Body of pancreas (tissue), 4 donors: ENCODE data around the gene RRN3. TPM values are rescaled to one million over a fixed set of nuclear protein-coding genes. Genes with fewer than 3 reads are reported as not detected.
"Not testable (repeated sequence)": the region's sequence is repeated elsewhere in the genome, so short reads cannot be mapped to it uniquely, and the experiment has no call there.

Experiments used
- ATAC-seq: fragments of 150-250 bp; one replicate; pipeline ENCODE4 v1.9.1; 2016
- DNase-seq, 4 donors: peaks; one replicate each; pipeline ENCODE4 v3.0.0-alpha.2; 2019
- H3K27ac ChIP-seq, 4 donors: fragments of 200-600 bp; sonication (generic); 1 replicate in 3 of 4; 2 replicates in 1 of 4; pipeline versions ENCODE4 v1.5.1 to v1.6.1; 2016 to 2019; ENCODE audit warnings: mild to moderate bottlenecking in 1 of 4, mixed read lengths in 1 of 4, moderate library complexity in 1 of 4
- H3K27me3 ChIP-seq, 2 donors: fragments of 200-600 bp; sonication (generic); one replicate each; pipeline ENCODE4 v1.6.0; 2016; ENCODE audit warnings: mild to moderate bottlenecking in 1 of 2
- H3K36me3 ChIP-seq, 2 donors: fragments of 200-600 bp; sonication (generic); replicated peaks in 1 of 2; 2 replicates each; pipeline ENCODE4 v1.5.1; 2016; ENCODE audit warnings: low read depth in 2 of 2; ENCODE audit not compliant: insufficient read depth in 1 of 2
- H3K4me1 ChIP-seq: fragments of 200-600 bp; sonication (generic); one replicate; pipeline ENCODE4 v1.6.0; 2016
- H3K4me3 ChIP-seq, 2 donors: fragments of 200-600 bp; sonication (generic); 1 replicate in 1 of 2; 2 replicates in 1 of 2; pipeline ENCODE4 v1.5.1; 2016 to 2019
- H3K9me3 ChIP-seq, 3 donors: fragments of 200-600 bp; sonication (generic); 1 replicate in 2 of 3; 2 replicates in 1 of 3; pipeline ENCODE4 v1.5.1; 2016
- WGBS, 2 donors: methylation state at CpG; one replicate each; pipeline ENCODE4 v1.1.5; 2017; 5-methylcytosine and 5-hydroxymethylcytosine counted together
- intact Hi-C: fragments of 100-400 bp; cut with DNase I; formaldehyde crosslinking; loops from one replicate; pipeline ENCODE4 v1.15.1; 2023
- total RNA-seq, 2 donors: library from RNA; depleted of rRNA; stranded (reverse); fragments of >200 nt; gene quantifications; one replicate each; pipeline ENCODE4 v1.1.0, GENCODE V29; 2016

The RRN3 gene
- total RNA-seq, 2 donors from 2014 or later: 12.2 to 12.5 TPM

- ATAC-seq, H3K4me1 ChIP-seq, H3K9me3 ChIP-seq, H3K27me3 ChIP-seq, intact Hi-C loops, DNase-seq, H3K4me3 ChIP-seq, H3K27ac ChIP-seq, H3K36me3 ChIP-seq: not testable (repeated sequence)
- WGBS, 2 donors: 80 to 100% methylated on average over 2 to 6 of the region's 33 CpGs
Observed at GRCh38 chr16:15134752-15135482, 40.8 kb upstream of the RRN3 start.

- H3K9me3 ChIP-seq, H3K27me3 ChIP-seq, H3K36me3 ChIP-seq, intact Hi-C loops, H3K4me3 ChIP-seq, H3K4me1 ChIP-seq, DNase-seq, H3K27ac ChIP-seq, ATAC-seq: not testable (repeated sequence)
- 98% methylated on average over 8 of the region's 31 CpGs; no CpG with 5 or more reads in 1 of the 2 donors for WGBS, 2 donors
Observed at GRCh38 chr16:15133554-15133953, 39.5 kb upstream of the RRN3 start.

- H3K9me3 ChIP-seq, ATAC-seq, H3K27ac ChIP-seq, H3K4me3 ChIP-seq, H3K27me3 ChIP-seq, H3K36me3 ChIP-seq, DNase-seq, H3K4me1 ChIP-seq, intact Hi-C loops: not testable (repeated sequence)
- 92% methylated on average over 14 of the region's 41 CpGs; no CpG with 5 or more reads in 1 of the 2 donors for WGBS, 2 donors
Observed at GRCh38 chr16:15132719-15133428, 38.8 kb upstream of the RRN3 start.

GRCh38 chr16:15130943-15131700 is 37.0 kb upstream of the RRN3 start:
- ATAC-seq, H3K27ac ChIP-seq, H3K4me1 ChIP-seq, intact Hi-C loops, DNase-seq, H3K36me3 ChIP-seq, H3K9me3 ChIP-seq, H3K27me3 ChIP-seq, H3K4me3 ChIP-seq: not testable (repeated sequence)
- 100% methylated on average over 6 of the region's 51 CpGs; no CpG with 5 or more reads in 1 of the 2 donors for WGBS, 2 donors

- H3K4me3 ChIP-seq, H3K9me3 ChIP-seq, H3K4me1 ChIP-seq, H3K36me3 ChIP-seq, intact Hi-C loops, DNase-seq, ATAC-seq, H3K27me3 ChIP-seq, H3K27ac ChIP-seq: not testable (repeated sequence)
- WGBS, 2 donors: 92% methylated on average over 19 of the region's 37 CpGs; no CpG with 5 or more reads in 1 of the 2 donors
Observed at GRCh38 chr16:15130256-15130932, 36.3 kb upstream of the RRN3 start.

GRCh38 chr16:15127641-15128425 is 33.8 kb upstream of the RRN3 start:
- H3K27me3 ChIP-seq, H3K4me3 ChIP-seq, DNase-seq, intact Hi-C loops, H3K27ac ChIP-seq, H3K4me1 ChIP-seq, H3K9me3 ChIP-seq, H3K36me3 ChIP-seq, ATAC-seq: not testable (repeated sequence)
- 85% methylated on average over 12 of the region's 48 CpGs; no CpG with 5 or more reads in 1 of the 2 donors for WGBS, 2 donors

GRCh38 chr16:15100372-15100987 is 6.4 kb upstream of the RRN3 start:
- intact Hi-C loops, H3K4me1 ChIP-seq, H3K9me3 ChIP-seq, H3K27me3 ChIP-seq, DNase-seq, ATAC-seq, H3K27ac ChIP-seq, H3K36me3 ChIP-seq, H3K4me3 ChIP-seq: not testable (repeated sequence)
- WGBS, 2 donors: 72 to 78% methylated on average over 5 of the region's 5 CpGs

GRCh38 chr16:15099366-15099909 is 5.4 kb upstream of the RRN3 start:
- H3K36me3 ChIP-seq, ATAC-seq, H3K4me3 ChIP-seq, H3K27me3 ChIP-seq, intact Hi-C loops, H3K4me1 ChIP-seq, H3K9me3 ChIP-seq, H3K27ac ChIP-seq, DNase-seq: not testable (repeated sequence)
- WGBS, 2 donors: 85 to 93% methylated on average over 2 of the region's 2 CpGs

- H3K36me3 ChIP-seq, intact Hi-C loops, ATAC-seq, H3K4me3 ChIP-seq, H3K27ac ChIP-seq, H3K27me3 ChIP-seq, DNase-seq, H3K9me3 ChIP-seq: not testable (repeated sequence)
- 82 to 85% methylated on average over 8 of the region's 9 CpGs for WGBS, 2 donors
- peaks cover 16% of the 10 kb centered on the region for H3K4me1 ChIP-seq
Observed at GRCh38 chr16:15096583-15096972, 2.5 kb upstream of the RRN3 start.

GRCh38 chr16:15093571-15093954 is 509 bp downstream of the RRN3 start:
- intact Hi-C loops: not testable (repeated sequence)

More at GRCh38 chr16:15093571-15093954, 509 bp downstream of the RRN3 start:
- ATAC-seq, H3K9me3 ChIP-seq, DNase-seq, H3K27me3 ChIP-seq, H3K36me3 ChIP-seq: not testable (repeated sequence)
- Histone ChIP-seq H3K27ac (peak overlapping the region; percentile 59 to 82 (median 74)), H3K4me1 (peaks cover 16% of the 10 kb centered on the region), H3K4me3 (peak overlapping the region; percentile 43 to 45)
- 5% methylated on average over 13 to 14 of the region's 14 CpGs for WGBS, 2 donors
